ENCODE measurements around the gene EFCC1. TPM values are rescaled to one million over a fixed set of nuclear protein-coding genes. Genes with fewer than 3 reads are reported as not detected.

EFCC1 gene
- total and polyA plus RNA-seq, 2 of the 13 experiments (the other 11 are each of a cell fraction or from before 2014, with no cell fraction given), result not detected

DNA sequence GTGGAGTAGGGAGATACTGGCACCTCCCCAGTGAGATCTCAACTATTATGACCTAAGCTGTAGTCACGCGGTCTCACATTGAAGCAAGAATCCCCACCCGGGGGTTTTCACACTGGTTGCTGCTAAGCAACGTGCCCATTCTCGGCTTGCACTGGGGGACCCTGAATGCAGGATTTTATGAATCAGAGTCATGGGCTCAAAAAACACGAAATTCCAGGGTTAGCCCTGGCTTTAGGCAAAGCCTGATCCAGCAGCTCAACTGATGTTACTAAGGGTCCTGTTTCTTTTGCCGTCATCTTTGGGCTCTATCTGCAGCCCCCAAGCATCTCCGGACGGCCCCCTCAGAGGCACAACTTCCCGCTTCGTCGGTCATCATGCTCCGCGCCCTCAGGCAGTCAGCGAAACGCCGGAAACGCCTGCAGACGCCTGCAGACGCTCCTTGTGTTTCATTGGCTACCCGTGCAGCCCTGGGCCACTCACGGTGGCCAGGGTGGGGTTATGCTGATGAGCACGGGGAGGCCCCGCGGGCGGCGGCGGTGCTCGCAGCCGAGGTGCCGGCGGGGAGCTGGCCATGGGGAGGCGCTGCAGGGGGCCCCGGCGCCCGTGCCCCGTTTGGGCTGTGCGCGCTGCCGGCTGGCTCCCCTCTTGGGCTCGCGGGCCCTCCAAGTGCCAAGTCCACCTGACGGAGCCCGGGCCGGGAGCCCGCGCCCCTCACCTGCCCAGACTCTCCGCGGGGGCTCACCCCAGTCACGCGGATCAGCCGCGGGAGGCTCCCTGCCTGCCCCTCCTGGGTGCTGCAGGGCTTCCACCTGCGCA, 25.8 kb downstream of the EFCC1 start (continued):
- TF ChIP-seq SOX13 (IDR thresholded peaks at IDR 0.05) (no peak), SOX13 (CRISPR knock-in tag; conservative IDR thresholded peaks at IDR 0.05 in 1 of 2, IDR thresholded peaks at IDR 0.05 in 1 of 2) (no peak), ELF4 (CRISPR knock-in tag; IDR thresholded peaks at IDR 0.05; ENCODE audit: borderline replicate concordance) (no peak), ZNF280D (CRISPR knock-in tag; IDR thresholded peaks at IDR 0.05) (no peak), SP2 (CRISPR knock-in tag; IDR thresholded peaks at IDR 0.05) (peak; percentile 68), HOXA3 (CRISPR knock-in tag; IDR thresholded peaks at IDR 0.05) (peak; percentile 59; the same call in 1 of the 2 replicates), KLF12 (CRISPR knock-in tag; IDR thresholded peaks at IDR 0.05; ENCODE audit: borderline replicate concordance) (peak; percentile 75; the same call in 1 of the 2 replicates), ZBTB49 (CRISPR knock-in tag; IDR thresholded peaks at IDR 0.05; ENCODE audit: borderline replicate concordance) (no peak), MTF2 (CRISPR knock-in tag; IDR thresholded peaks at IDR 0.05; ENCODE audit: borderline replicate concordance) (no peak), SATB2 (CRISPR knock-in tag; IDR thresholded peaks at IDR 0.05) (no peak), ZNF790 (CRISPR knock-in tag; IDR thresholded peaks at IDR 0.05; ENCODE audit: borderline replicate concordance) (no peak), ZNF629 (CRISPR knock-in tag; conservative IDR thresholded peaks at IDR 0.05) (0 out of 2 replicates have a peak, but pooled peaks have one; percentile 7), SAFB2 (CRISPR knock-in tag; IDR thresholded peaks at IDR 0.05; ENCODE audit: borderline replicate concordance, low read depth) (no peak), SOX5 (CRISPR knock-in tag; IDR thresholded peaks at IDR 0.05; ENCODE audit: borderline replicate concordance) (no peak), NFKB2 (CRISPR knock-in tag; IDR thresholded peaks at IDR 0.05; ENCODE audit: borderline replicate concordance) (peak; percentile 66; the same call in 1 of the 2 replicates), SP1 (IDR thresholded peaks at IDR 0.05) (no peak), SP1 (CRISPR knock-in tag; IDR thresholded peaks at IDR 0.05) (peak; percentile 60), ZBTB20 (CRISPR knock-in tag; IDR thresholded peaks at IDR 0.05; ENCODE audit: borderline replicate concordance, low read depth) (no peak), GPN1 (CRISPR knock-in tag; IDR thresholded peaks at IDR 0.05; ENCODE audit: borderline replicate concordance) (no peak), TMF1 (CRISPR knock-in tag; IDR thresholded peaks at IDR 0.05; ENCODE audit: low read depth) (no peak), DMAP1 (CRISPR knock-in tag; IDR thresholded peaks at IDR 0.05) (no peak), ZNF580 (CRISPR knock-in tag; IDR thresholded peaks at IDR 0.05; ENCODE audit: borderline replicate concordance, low read depth) (peak; percentile 45; the same call in 1 of the 2 replicates), ZNF317 (CRISPR knock-in tag; IDR thresholded peaks at IDR 0.05) (no peak)
- TF ChIP-seq, protein P1, sequence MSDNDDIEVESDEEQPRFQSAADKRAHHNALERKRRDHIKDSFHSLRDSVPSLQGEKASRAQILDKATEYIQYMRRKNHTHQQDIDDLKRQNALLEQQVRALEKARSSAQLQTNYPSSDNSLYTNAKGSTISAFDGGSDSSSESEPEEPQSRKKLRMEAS (IDR thresholded peaks at IDR 0.05), result peak; percentile 91
- TF ChIP-seq, protein P2, sequence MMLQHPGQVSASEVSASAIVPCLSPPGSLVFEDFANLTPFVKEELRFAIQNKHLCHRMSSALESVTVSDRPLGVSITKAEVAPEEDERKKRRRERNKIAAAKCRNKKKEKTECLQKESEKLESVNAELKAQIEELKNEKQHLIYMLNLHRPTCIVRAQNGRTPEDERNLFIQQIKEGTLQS (CRISPR knock-in tag; IDR thresholded peaks at IDR 0.05), result no peak

Measured in HepG2 (cell line).